WTC11 (cell line): ENCODE measurements around the gene PSMD14. TPM values are rescaled to one million over a fixed set of nuclear protein-coding genes. Genes with fewer than 3 reads are reported as not detected.

Source experiments
- ATAC-seq: fragments of 200-7000 bp; cut with Tn5 transposase; 2 replicates; pipeline ENCODE4 v1.10.0; 2021; ENCODE audit warnings: mild to moderate bottlenecking, moderate library complexity
- CTCF ChIA-PET: fragments of 300-600 bp; sonication (Branson Sonifier 250); formaldehyde crosslinking; loops from one replicate; lab custom pipeline; 2021; ENCODE audit warnings: antibody characterized with exemption; lab: Charles Lee
- POLR2A ChIA-PET: fragments of 350-600 bp; sonication (Branson Sonifier 250); formaldehyde crosslinking; loops from one replicate; lab custom pipeline; 2021; ENCODE audit warnings: antibody characterized with exemption; lab: Charles Lee
- DNase-seq: peaks from one replicate; pipeline ENCODE4 v3.0.0; 2021; ENCODE audit warnings: low spot score
- H3K27ac Mint-ChIP-seq: 2 replicates; pipeline ENCODE4 v1.8.0; 2021; ENCODE audit warnings: mixed read lengths
- H3K27me3 Mint-ChIP-seq: 2 replicates; pipeline ENCODE4 v1.8.0; 2021; ENCODE audit warnings: low read depth, mild to moderate bottlenecking, moderate library complexity, mixed read lengths
- H3K36me3 Mint-ChIP-seq: 2 replicates; pipeline ENCODE4 v1.8.0; 2021; ENCODE audit warnings: mixed read lengths
- H3K4me1 Mint-ChIP-seq: 2 replicates; pipeline ENCODE4 v1.8.0; 2022; ENCODE audit warnings: mixed read lengths
- H3K4me3 Mint-ChIP-seq: 2 replicates; pipeline ENCODE4 v1.8.0; 2021; ENCODE audit warnings: mild to moderate bottlenecking, moderate library complexity, mixed read lengths
- H3K9me3 Mint-ChIP-seq: 2 replicates; pipeline ENCODE4 v1.8.0; 2021; ENCODE audit warnings: mixed read lengths
- CTCF ChIP-seq: fragments of 200-600 bp; IDR thresholded peaks from 2 replicates; pipeline ENCODE4 v1.8.0; 2022; ENCODE audit warnings: antibody characterized with exemption
- ELF4 ChIP-seq: sonication (generic); formaldehyde crosslinking; IDR thresholded peaks from 2 replicates; pipeline ENCODE4 v1.8.1; 2022; ENCODE audit warnings: low read depth, mild to moderate bottlenecking, moderate library complexity, missing genetic modification reagents
- ESRRA ChIP-seq: sonication (generic); formaldehyde crosslinking; IDR thresholded peaks from 2 replicates; pipeline ENCODE4 v1.8.1; 2022; ENCODE audit warnings: mild to moderate bottlenecking, missing genetic modification reagents, borderline replicate concordance
- ETV6 ChIP-seq: sonication (generic); formaldehyde crosslinking; IDR thresholded peaks from 2 replicates; pipeline ENCODE4 v1.8.1; 2022; ENCODE audit warnings: mild to moderate bottlenecking, missing genetic modification reagents
- FOXK1 ChIP-seq: sonication (generic); formaldehyde crosslinking; IDR thresholded peaks from 2 replicates; pipeline ENCODE4 v1.8.0; 2022; ENCODE audit warnings: mild to moderate bottlenecking, moderate library complexity, missing genetic modification reagents
- IRF2 ChIP-seq: sonication (generic); formaldehyde crosslinking; IDR thresholded peaks from 2 replicates; pipeline ENCODE4 v1.8.0; 2022; ENCODE audit warnings: low read depth, missing genetic modification reagents, borderline replicate concordance
- JAZF1 ChIP-seq: fragments of 250-450 bp; sonication (Bioruptor Pico); IDR thresholded peaks from 2 replicates; pipeline ENCODE4 v1.9.0; 2021; ENCODE audit warnings: moderate library complexity, mild to moderate bottlenecking, inconsistent platforms
- JUN ChIP-seq: sonication (generic); formaldehyde crosslinking; IDR thresholded peaks from 2 replicates; pipeline ENCODE4 v1.8.0; 2023; ENCODE audit warnings: mild to moderate bottlenecking, missing genetic modification reagents
- MXD4 ChIP-seq: fragments of 250-450 bp; sonication (Bioruptor Pico); IDR thresholded peaks from 2 replicates; pipeline ENCODE4 v1.8.0; 2021; ENCODE audit warnings: mild to moderate bottlenecking, moderate library complexity, borderline replicate concordance
- NFYB ChIP-seq: sonication (generic); formaldehyde crosslinking; conservative IDR thresholded peaks from 2 replicates; pipeline ENCODE4 v1.8.0; 2022; ENCODE audit warnings: low read depth, missing genetic modification reagents
- NR3C1 ChIP-seq: sonication (generic); formaldehyde crosslinking; conservative IDR thresholded peaks from 2 replicates; pipeline ENCODE4 v1.8.1; 2023; ENCODE audit warnings: low read depth, mild to moderate bottlenecking, missing genetic modification reagents
- OVOL2 ChIP-seq: fragments of 250-450 bp; sonication (Bioruptor Pico); IDR thresholded peaks from 2 replicates; pipeline ENCODE4 v1.9.0; 2021; ENCODE audit warnings: mild to moderate bottlenecking, borderline replicate concordance
- PRDM15 ChIP-seq: sonication (generic); formaldehyde crosslinking; IDR thresholded peaks from 2 replicates; pipeline ENCODE4 v1.8.0; 2022; ENCODE audit warnings: missing genetic modification reagents
- RELA ChIP-seq: sonication (generic); formaldehyde crosslinking; IDR thresholded peaks from 2 replicates; pipeline ENCODE4 v1.8.1; 2022; ENCODE audit warnings: missing genetic modification reagents, mild to moderate bottlenecking, borderline replicate concordance
- SMAD4 ChIP-seq: sonication (generic); formaldehyde crosslinking; IDR thresholded peaks from 2 replicates; pipeline ENCODE4 v1.8.0; 2022; ENCODE audit warnings: mild to moderate bottlenecking, missing genetic modification reagents
- TCF7 ChIP-seq: sonication (generic); formaldehyde crosslinking; IDR thresholded peaks from 2 replicates; pipeline ENCODE4 v1.8.0; 2022; ENCODE audit warnings: mild to moderate bottlenecking, low read depth, missing genetic modification reagents, moderate library complexity
- TEAD1 ChIP-seq: sonication (generic); formaldehyde crosslinking; IDR thresholded peaks from 2 replicates; pipeline ENCODE4 v1.8.0; 2022; ENCODE audit warnings: mild to moderate bottlenecking, missing genetic modification reagents
- USF2 ChIP-seq: sonication (generic); formaldehyde crosslinking; IDR thresholded peaks from 2 replicates; pipeline ENCODE4 v1.8.1; 2023; ENCODE audit warnings: mild to moderate bottlenecking, missing genetic modification reagents, moderate library complexity
- ZNF138 ChIP-seq: sonication (generic); formaldehyde crosslinking; conservative IDR thresholded peaks from 2 replicates; pipeline ENCODE4 v1.8.1; 2022; ENCODE audit warnings: mild to moderate bottlenecking, moderate library complexity, missing genetic modification reagents
- ZNF219 ChIP-seq: sonication (generic); formaldehyde crosslinking; IDR thresholded peaks from 2 replicates; pipeline ENCODE4 v1.8.0; 2023; ENCODE audit warnings: missing genetic modification reagents, mild to moderate bottlenecking, borderline replicate concordance
- ZNF671 ChIP-seq: fragments of 250-450 bp; sonication (Bioruptor Pico); IDR thresholded peaks from 2 replicates; pipeline ENCODE4 v1.8.0; 2021; ENCODE audit warnings: mild to moderate bottlenecking
- ZSCAN18 ChIP-seq: fragments of 250-450 bp; sonication (Bioruptor Pico); IDR thresholded peaks from 2 replicates; pipeline ENCODE4 v2.1.2; 2022; ENCODE audit warnings: mild to moderate bottlenecking, moderate library complexity
- total RNA-seq: library from RNA; stranded (reverse); gene quantifications from 3 replicates; pipeline ENCODE4 v1.2.3, GENCODE V29; 2021

Gene PSMD14
- total RNA-seq, 1 experiment from 2014 or later: 80.5 TPM

GRCh38 chr2:161307676-161308075 is 549 bp upstream of the PSMD14 start:
- H3K36me3 Mint-ChIP-seq: peaks cover 12% of the 10 kb centered on the region
- POLR2A ChIA-PET: interaction anchor here (0.7 to 1.1 kb wide), 5 partner anchors 13 to 113 kb away, joined by 3 to 5 read pairs (median 3); no protein-coding TSS in a partner anchor
- peak overlapping the region; percentile 87 for H3K4me3 Mint-ChIP-seq
- no peak for DNase-seq
- peaks cover 17% of the 10 kb centered on the region for H3K4me1 Mint-ChIP-seq
- H3K27ac Mint-ChIP-seq: peak overlapping the region; percentile 97
- no peaks in the 10 kb centered on the region for H3K27me3 Mint-ChIP-seq
- TF ChIP-seq USF2 (no peak), JUN (no peak), NFYB (CRISPR knock-in tag) (no peak), CTCF (no peak), ELF4 (CRISPR knock-in tag) (no peak), NR3C1 (no peak), PRDM15 (CRISPR knock-in tag) (no peak), TCF7 (no peak), MXD4 (CRISPR knock-in tag) (no peak), SMAD4 (CRISPR knock-in tag) (no peak), FOXK1 (CRISPR knock-in tag) (no peak), ZNF219 (CRISPR knock-in tag) (no peak), ETV6 (CRISPR knock-in tag) (no peak), ESRRA (CRISPR knock-in tag) (no peak), ZNF671 (CRISPR knock-in tag) (no peak), IRF2 (CRISPR knock-in tag) (no peak), ZSCAN18 (CRISPR knock-in tag) (no peak), JAZF1 (CRISPR knock-in tag) (no peak), OVOL2 (CRISPR knock-in tag) (no peak)
- TF ChIP-seq, all 79 proteins: peak for 0
- CTCF ChIA-PET: interaction anchor here (0.9 to 1.2 kb wide), 3 partner anchors 9 to 107 kb away, joined by 3 to 5 read pairs (median 3); no protein-coding TSS in a partner anchor
- no peak for ATAC-seq
- H3K9me3 Mint-ChIP-seq: peaks cover 12% of the 10 kb centered on the region

- POLR2A ChIA-PET: no interaction called here
- H3K27ac Mint-ChIP-seq: no peak overlapping the region
- no peak for DNase-seq
- no peaks in the 10 kb centered on the region for H3K27me3 Mint-ChIP-seq
- CTCF ChIA-PET: interaction anchor here (1.0 kb wide), 1 partner anchor 9 kb away, joined by 3 read pairs; no protein-coding TSS in a partner anchor
- ATAC-seq: no peak
- TF ChIP-seq ZNF138 (CRISPR knock-in tag) (no peak), TEAD1 (no peak), ZSCAN18 (CRISPR knock-in tag) (no peak), TCF7 (no peak), OVOL2 (CRISPR knock-in tag) (no peak), NFYB (CRISPR knock-in tag) (no peak), RELA (CRISPR knock-in tag) (no peak)
- H3K4me3 Mint-ChIP-seq: no peak overlapping the region
- peaks cover 10% of the 10 kb centered on the region for H3K4me1 Mint-ChIP-seq
- no peaks in the 10 kb centered on the region for H3K9me3 Mint-ChIP-seq
- H3K36me3 Mint-ChIP-seq: peaks cover 5% of the 10 kb centered on the region
Observed at GRCh38 chr2:161312996-161313395, 4.8 kb downstream of the PSMD14 start.
